22Rv1 (cell line): Measurements from ENCODE around the gene DOCK9.

Source experiments
- CTCF ChIP-seq: fragments of 450-650 bp; IDR thresholded peaks from 2 replicates; pipeline ENCODE4 v1.5.1; 2017; ENCODE audit warnings: mild to moderate bottlenecking
- ZFX ChIP-seq: fragments of 450-650 bp; IDR thresholded peaks from 2 replicates; pipeline ENCODE4 v1.6.1; 2017; ENCODE audit warnings: antibody characterized with exemption, borderline replicate concordance

GRCh38 chr13:98975822-98976261 is 2.0 kb downstream of the DOCK9 start:
- TF ChIP-seq CTCF (no peak), ZFX (no peak)
